Suppressor macrophage (primary cell): Measurements from ENCODE around the gene GRIK3.
"Not testable (repeated sequence)": the region's sequence is repeated elsewhere in the genome, so short reads cannot be mapped to it uniquely, and the experiment has no call there.

Source experiments
- DNase-seq, 4 experiments: peaks; one replicate each; pipeline ENCODE4 v3.0.0-alpha.2; 2020 to 2022

The GRIK3 gene

DNA sequence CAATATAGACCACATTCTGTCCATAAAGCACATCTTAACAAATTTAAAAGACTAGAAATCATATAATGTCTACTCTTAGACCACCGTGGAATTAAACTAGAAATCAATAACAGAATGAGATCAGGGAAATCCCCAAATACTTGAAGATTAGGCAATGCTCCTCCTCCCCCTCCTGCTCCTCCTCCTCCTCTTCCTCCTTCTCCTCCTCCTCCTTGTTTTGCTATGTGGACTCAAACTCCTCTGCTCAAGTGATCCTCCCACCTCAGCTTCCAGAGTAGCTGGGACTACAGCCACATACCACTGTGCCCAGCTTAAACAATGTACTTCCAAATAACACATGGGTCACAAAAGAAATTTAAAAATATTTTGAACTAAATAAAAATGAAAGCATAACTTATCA is 134.2 kb downstream of the GRIK3 start:
- no peak for DNase-seq

DNA sequence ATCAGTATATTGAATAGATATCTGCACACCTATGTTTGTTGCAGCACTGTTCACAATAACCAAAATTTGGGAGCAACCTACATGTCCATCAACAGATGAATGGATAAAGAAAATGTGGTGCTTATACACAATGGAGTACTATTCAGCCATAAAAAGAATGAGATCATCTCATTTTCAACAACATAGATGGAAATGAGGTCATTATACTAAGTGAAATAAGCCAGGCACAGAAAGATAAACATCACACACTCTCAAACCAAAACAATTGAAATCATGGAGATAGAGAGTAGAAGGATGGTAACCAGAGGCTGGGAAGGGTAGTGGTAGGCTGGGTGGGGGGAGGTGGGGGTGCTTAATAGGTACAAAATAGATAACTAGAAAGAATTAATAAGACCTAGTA is 136.5 kb downstream of the GRIK3 start:
- DNase-seq = not testable (repeated sequence)

DNA sequence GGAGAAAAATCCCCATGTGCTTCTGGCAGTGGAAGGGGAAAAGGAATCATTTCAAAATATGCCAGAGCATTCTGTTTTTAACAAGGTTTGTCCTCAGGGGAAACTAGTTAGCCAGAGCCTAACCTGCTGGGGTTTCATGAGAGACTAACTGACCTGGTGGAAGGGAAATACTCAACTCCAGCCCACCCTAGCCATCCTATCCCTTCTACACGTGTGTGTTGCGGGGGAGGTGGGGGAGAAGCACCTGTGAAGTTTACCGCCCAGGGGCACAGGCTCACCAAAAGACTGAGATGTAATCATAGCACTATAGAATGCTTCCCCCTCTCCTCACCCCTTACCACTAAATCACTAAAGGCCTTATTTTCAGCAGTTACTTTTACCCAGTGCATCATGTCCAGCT is 139.5 kb downstream of the GRIK3 start:
- DNase-seq = no peak

DNA sequence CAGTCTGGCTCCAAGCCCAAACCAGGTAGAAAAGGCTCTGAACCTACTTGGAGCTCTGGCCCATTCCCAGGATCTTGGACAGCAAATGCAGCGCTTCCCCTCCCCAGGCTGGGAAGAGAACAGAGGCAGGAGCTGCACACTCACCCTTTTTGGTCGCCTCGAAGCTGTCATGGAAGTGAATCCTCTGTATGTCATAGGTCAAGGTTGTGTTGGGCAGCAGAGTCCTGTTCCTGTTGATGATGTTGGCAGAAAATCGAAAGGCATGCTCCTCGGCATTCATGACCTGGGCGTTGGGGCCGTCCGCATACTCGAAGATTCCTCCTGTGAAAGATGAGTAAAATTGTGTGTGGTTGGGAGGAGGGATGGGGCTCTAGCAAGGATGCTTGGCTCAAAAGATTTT is 143.5 kb downstream of the GRIK3 start:
- no peak for DNase-seq

DNA sequence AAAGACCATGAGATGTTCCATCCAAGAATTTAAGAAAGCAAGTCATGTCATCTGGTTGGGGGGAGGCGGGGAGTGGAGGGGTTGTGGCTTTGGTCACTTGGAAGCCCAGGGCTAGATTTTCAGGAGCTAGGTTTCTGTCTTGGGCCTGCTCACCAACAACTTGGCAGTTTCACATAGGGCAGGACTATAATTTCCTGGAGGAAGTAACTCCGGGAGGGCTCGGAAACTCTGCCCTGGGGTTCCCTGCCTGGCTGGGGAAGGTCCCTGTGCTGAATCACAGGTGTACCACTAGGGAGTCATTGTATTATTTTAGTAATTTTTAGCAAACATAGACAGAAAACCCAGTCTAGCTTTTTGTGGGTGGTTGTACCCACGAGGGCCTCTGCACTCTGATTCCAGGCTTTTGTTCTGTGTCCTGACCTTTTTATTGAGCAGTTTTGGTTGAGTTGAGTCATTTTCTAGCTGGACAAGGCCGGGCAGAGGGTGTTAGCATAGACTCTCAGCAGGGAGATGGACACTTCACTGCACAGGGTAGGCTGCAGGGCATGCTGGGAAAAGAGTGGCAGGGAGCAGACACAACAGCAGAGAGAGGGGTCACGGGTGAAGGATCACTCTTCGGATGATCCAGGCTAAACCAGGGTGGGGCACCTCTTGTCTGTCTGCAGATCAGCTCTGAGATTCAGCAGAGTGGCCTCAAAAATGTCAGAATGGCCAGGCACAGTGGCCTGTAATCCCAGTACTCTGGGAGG is 144.7 kb downstream of the GRIK3 start:
- DNase-seq = no peak

DNA sequence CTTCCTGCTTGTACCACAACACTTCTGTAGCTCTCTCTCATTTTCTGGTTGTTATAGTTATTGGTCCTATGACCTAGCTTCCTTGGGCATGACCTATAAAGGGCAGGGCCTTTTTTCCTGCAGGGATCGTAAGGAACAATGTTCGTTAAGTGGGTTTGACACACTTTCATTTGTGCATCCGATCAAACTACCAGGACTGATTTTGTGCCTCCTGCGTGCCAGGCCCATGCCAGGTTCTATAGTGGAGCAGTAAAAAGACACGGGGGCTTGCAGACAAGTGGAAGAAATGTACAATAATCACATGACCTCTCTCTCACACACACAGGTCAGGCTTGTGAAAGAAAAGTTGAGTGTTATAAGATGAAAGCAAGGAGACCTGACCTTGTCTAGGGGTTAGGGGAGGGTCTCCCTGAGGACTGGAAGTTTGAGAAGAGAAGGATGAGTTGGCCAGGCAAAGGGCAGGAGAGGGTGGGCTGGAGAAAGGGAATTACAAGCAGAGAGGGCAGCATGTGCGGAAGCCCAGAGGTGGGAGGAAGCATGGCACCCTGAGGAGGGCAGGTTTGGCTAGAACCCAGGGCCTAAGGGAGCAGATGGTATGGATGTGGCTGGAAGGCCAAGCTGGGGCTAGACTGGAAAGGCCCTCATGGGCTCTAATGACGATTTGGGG is 145.4 kb downstream of the GRIK3 start:
- no peak for DNase-seq

DNA sequence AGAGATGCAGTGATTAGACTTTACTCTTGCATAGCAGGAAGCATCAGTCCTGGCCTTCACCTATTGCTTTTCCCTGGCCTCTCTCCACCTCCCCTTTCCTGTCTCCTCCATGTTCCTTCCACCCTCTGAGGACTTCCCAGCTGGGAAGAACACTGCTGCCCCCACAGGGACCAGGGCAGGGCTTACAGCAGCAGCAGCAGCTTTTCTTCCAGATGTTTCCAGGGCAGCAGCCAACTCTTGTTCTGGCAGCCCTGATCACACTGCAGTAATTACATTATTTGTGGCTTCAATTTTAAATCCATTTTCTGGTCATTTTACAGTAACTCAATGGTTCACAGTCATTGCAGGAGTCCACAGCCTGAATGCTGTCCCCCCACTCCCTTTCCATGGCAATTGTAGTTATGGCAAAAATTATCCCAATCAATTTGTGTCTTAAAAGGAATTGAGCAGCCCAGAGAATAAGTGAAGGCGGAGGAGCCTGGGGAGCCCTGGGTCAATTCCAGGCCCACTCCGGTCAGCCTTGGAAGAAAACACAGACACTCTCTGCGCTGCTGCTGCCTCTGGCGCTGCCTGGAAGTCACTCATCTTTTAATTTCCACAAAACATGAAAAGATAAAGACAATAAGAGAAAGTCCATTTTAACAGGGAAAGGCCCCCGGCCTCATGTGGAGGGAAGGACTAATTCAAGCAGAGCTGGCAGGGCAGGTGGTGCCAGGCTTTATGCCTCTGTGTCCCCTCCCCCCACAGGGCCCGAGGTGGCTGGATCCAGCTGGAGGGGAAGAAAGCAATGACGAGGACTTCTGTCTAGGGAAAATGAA is 148.6 kb downstream of the GRIK3 start:
- DNase-seq = no peak

DNA sequence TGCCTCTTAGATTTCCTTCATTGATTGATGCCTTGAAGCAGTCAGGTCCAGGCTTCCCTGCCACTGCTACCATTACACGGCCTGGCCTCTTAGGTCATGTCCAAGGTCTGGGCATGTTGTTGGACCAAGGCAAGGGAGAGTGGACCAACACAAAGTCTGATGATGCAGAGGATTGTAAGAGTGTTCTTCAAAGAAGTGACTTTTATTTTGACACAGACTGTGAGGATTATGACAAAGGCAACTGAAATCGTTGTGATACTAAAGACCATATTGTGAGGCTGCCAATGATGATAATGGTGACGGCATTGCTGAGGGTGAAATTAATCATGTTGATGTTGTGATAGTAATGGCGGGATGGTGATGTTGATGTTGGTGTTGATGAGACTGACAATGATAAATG is 149.5 kb downstream of the GRIK3 start:
- DNase-seq = no peak

DNA sequence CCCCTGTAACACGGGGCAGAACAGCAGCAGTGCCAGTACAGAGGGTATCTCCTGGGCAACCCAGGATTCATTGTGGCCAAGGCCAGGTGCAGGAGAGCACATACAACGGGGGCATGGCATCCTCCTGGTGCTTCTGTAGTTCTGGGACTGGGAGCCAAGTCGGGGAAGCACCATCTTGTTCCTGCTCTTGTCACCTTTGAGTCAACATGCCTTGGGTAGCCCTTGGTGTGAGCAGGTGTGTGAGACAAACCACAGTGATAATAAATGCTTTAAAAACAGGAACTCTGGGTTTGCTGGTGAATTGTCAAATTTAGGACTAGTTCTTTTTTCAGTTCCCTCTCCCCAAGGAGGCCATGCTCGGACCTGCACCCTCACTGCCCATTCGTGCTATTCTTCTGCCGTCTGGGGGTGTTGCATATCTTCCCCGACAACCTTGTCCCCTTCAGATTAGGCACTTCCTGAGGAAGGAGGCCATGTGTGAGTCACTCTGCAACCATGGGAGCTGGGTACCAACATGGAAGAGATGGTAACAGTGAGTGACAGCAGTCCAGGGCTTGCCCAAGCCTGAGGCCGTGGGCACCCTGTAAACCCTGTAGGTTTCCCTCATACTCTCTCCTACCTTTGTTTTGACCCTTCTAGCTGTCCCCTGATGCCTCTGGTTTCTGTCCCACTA is 150.2 kb downstream of the GRIK3 start:
- DNase-seq = peak in 1 of 4 experiments; percentile 1

DNA sequence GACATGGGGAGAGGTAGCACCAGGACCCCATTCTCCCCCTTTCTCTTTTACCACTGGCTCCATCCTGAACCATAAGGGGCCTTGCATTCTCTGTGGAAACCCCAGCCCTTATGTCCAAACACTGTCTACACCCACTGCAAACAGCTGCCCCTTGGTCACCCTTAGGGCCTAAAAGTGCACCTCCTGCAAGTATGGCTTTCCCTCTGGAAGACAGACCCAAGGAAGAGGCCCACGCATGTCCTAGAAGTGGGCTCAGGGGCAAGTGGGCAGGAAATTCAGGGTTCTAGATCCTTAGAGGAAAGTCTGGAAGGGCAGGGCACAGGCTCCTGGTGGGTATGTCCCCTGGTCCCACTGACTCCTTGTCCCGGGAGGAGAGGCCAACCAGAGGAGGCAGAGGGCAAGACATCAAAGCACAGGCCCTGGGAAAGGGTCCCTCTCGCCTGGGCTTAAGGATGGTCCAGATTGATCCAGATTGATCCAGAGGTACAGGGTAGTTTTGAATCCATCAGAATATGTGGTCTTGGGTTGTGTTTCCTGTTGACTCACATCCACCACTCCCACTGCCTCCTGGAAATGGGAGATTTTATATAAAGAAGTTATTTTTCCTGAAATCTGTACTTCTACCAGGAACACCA is 150.9 kb downstream of the GRIK3 start:
- DNase-seq = no peak

DNA sequence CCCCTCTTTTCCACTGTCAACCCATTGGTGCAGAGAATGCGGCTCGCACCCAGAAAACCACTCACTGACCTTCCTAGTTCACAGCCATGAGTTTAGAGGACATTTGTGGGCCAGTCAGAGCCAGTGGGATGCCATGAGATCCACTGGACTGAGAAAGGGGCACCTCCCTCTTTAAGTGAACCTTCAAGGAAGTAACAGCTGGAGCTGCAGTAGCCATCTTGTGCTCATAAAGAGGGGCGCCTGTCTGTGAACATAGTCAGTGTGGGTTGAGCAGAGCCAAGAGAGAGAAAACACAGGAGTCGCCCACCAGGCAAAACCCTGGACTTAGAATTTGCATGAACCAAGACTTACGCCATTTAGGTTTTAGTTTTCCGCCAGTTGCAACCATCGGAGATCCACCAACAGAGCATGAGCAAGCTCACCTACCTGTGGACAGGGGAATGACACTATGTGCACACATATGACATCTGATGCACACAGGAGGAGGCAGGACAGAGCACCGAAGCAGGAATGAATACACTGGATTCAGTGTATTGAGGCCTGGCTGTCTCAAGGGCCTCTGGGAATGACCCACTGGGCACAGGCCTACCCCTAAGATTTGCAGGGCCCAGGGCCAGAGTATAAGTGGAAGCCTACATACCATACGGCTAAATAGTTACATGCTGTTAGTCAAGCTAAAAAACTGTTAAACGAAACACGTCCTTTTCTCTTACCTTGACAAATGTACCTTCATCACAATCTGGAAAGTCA is 151.6 kb downstream of the GRIK3 start:
- DNase-seq = no peak

DNA sequence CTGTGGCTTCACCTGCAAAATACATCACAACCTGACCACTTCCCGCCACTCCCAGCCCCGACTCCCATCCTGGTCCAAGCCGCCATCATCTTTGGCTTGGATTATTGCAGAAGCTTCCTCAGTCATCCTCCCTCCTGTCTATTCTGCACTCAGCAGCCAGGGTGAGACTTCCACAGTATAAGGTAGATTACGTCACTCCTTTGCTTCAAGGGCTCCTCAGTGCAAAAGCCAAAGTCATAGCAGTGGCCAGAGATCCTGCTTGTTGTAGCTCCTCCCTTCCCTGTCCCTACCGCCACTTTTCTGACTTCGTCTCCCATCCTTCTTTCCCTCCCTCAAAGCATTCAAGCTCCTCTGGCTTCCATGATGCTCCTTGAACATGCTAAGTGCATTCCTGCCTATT is 152.8 kb downstream of the GRIK3 start:
- DNase-seq = no peak

DNA sequence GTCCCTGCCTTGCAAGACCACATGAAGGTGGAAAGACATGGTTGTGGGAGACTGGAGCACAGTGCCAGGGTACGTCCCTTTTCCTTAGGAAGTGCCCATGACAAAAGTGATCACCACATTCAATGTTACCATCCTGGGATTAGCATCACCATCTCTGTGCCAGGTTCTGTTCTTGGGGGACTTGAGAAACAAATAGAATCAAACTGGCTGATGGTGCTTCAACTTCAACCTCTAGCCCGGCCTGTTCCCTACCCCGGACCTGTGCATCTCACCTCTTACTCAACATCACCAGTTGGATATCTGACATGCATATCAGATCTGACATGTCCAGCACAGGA is 153.3 kb downstream of the GRIK3 start:
- DNase-seq = no peak

DNA sequence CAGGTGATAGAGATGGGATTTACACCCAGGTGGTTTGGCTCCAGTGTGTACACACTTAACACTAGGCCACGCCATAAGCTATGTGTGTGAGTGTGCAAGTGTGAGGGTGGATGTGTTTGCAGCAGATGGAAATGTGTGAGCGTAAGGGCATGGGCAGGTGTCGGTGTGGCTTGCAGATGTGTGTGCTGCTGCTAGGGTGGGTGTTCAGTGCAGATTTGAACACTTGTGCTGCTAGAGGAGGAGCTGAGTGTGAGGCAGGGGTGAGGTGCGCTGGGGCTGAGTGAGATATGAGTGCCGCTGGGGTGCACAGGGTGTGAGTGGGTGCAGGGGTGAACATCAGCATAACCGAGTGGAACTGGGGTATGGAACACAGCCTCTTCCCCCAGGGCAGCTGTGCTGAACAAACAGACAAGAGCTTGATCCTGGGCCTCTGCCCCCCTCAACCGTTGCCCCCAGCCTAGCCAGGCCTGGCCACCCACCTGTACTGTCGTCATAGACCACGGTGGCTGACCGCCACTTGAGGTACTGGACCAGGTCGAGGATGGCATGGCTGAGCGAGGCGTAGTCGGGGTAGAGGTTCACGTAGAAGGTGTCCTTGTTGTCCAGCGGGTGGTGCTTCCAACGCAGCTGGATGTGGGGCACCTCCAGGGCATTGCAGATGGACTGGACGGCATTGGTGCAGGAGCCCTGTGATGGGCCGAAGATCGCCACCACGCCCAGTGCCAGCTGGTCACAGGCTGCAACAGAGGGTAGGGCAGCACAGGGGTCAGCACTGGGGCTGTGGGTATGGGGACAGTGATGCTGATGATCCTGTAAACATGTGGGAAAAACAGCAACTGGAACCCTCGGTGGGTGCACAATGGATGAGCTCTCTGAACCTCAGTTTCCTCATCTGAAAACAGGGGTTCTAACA is 153.9 kb downstream of the GRIK3 start:
- no peak for DNase-seq

DNA sequence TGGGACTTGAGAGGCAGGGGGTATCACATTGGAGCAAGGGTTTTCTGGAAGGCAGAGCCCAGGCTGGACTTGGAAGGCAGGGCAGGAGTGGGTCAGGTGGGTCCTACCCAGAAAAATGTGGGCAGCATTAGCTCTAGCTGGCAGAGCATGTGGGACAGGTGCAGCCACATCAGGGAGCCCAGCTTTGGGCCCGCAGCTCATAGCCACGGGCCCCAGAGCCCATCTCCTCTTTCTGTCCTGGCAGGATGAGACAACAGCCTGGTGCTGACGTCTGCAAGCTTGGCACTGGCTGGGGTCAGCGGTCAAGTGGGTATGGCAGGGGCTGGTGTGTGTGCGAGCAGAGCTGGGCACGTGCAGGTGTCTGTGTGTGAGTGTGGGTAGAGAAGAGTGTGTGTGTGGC is 154.7 kb downstream of the GRIK3 start:
- DNase-seq = no peak

DNA sequence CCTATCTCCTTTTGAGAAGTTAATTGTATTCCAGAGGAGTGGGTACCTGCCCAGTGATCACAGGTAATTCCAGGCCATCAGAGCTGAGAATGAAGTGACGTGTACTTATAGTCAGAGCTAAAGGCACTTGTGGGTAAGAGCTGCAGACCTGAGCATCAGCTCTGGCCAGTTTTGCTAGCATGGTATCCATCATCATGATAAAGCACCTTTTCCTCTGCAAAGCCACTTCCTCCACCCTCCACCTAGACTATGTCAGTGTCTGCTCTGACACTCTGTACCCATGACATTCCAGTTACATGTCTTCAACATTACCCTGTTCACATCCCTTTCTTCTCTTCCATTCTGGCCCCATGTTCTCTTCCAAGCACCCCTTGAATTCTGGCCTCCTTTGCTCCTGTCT is 157.3 kb downstream of the GRIK3 start:
- DNase-seq = no peak

DNA sequence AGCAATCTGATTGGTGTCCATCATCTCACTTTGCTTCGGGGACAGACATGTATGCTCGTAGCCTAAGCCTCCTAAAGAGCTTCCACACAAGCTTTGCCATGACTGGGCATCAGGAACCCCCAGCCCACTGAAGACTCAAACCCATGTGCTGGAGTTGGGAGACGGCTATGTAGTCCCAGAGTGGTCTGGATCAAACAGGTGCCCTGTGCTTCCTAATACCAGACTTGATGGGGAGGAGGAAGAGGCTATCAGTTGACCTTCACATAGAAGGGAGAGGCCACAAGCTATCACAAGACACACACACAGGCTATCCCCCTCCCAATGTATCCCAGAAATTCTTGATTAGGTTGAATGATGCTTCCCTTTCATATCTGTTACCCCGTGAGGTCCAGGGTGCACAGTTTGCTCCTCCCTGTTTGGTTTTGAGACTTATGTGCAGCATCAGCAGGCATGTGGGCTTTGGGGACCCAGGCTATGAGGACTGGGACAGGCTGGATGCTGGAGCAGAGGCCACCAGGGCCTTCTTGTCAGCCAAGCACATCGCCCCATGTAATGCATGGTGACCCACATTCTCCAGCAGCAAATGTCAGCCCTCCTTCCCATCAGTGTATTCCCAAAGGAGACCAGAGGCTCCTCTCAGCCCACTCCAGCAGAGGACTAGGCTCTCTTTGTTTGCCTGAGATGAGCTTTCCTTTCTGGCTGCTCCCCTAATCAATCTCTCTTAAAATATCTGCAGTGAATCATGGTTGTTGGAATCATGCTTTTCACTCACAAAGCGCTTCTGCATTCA is 159.8 kb downstream of the GRIK3 start:
- no peak for DNase-seq

DNA sequence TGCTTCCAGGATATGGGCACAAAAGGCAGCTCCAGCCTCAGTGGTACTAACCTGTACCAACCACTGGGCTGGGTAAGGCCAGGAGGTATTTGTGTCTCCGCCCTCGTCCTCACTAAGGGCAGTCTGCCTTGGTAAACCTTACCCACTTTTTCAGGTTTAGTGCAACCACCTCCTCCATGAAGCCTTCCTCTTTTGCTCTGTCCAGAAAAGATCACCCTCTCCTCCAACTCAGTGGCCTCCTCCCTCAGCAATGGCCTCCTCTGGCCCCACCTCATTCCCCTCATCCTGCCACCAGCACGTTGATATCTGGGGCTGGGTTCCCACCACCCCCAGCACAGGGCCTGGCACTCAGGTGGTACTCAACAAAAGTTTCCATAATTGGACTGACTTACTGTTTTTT is 161.5 kb downstream of the GRIK3 start:
- no peak for DNase-seq

DNA sequence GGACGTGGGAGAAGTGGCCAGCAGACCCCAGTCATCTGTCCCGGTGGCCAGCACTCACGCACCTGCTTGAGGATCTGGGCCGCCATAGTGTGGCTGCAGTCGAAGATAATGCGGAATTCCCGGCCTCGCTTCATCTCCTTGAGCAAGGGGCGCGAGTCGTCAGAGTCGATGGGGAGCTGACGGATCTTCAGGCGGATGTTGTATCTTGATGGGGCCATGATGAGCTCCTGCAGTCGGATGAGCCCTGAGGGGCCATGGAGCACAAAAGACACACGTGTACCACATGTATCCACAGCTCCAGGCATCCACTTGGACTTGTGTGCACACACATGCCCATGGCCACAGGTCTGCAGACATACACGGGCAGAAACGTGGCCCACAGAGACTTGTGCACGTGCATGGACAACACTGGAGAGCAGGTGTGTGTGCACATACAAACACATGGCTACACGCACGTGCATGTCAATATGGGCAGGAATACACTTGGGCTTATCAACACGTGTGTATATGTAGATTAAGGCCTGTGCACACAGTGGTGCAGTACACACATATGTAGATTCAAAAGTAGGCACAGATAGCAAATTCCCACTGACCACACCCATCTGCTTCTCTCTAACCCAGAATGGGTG is 162.1 kb downstream of the GRIK3 start:
- DNase-seq = no peak
